ENCODE results near the gene MLXIP. TPM values are rescaled to one million over a fixed set of nuclear protein-coding genes. Genes with fewer than 3 reads are reported as not detected.
A peak's percentile ranks its signal among the peaks of the same experiment; 100 is the strongest.

Gene MLXIP
- total and polyA plus RNA-seq, 2 experiments from 2014 or later = 16.2 to 23.0 TPM

DNA sequence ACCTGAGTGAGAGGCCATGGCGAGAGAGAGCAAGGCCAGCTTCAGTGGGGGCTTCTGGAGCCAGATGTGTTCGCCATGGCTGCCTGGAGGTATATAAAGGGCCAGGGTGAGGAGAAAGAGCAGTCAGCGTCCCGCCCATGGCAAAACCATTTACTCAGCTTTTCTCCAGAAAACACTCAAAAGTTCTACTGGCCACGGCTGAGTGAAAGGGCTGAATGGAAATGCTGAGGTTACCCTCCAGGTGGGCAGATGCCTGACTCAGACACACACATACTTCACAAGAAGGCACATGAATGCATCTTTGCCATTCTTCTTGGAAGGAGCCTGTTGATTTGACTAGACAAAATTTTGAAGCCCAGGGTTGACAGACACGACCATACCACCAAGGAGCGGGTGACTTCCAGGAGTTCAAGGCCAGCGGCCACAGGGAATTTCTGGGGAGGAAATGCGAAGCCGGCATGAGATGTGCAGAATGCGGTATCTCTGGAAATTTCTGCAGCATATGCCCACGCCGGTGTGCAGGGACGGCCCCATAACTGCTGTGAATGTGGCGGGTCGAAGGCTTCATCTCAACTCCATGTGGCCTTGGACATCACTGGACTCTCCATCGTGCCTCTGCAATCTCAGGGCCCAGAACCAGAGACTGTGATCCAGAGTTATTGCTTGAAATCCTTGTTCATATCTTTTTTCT, 95.7 kb downstream of the MLXIP start, which contains the start of gene IL31:
IL31 (minus strand) TSS at position 67 of the 691 bp plus-strand sequence; CDS start at position 18, 49 bp downstream.
- no peak for DNase-seq (ENCODE audit: low spot score)
- Histone ChIP-seq H3K4me1 (ENCODE audit: insufficient read depth) (no peaks in the 10 kb centered on the region), H3K4me3 (no peak within 1 kb of the TSS), H4K20me1 (replicated peaks; ENCODE audit: insufficient read depth) (no peaks in the 10 kb centered on the region), H3K4me2 (no peak within 1 kb of the TSS), H3K27ac (ENCODE audit: low read depth) (no peak within 1 kb of the TSS), H3F3A (replicated peaks; ENCODE audit: low read depth) (no peaks in the 10 kb centered on the region), H3K27me3 (ENCODE audit: insufficient read depth) (no peaks in the 10 kb centered on the region), H3K79me2 (replicated peaks; ENCODE audit: insufficient read depth) (no peaks in the 10 kb centered on the region), H2AFZ (0 out of 2 replicates have a peak within 1 kb of the TSS, but pooled peaks have one; percentile 10), H3K9me2 (ENCODE audit: insufficient read depth) (no peaks in the 10 kb centered on the region), H3K36me3 (ENCODE audit: insufficient read depth) (no peaks in the 10 kb centered on the region)
- Mint-ChIP-seq H3K9me3 (no peaks in the 10 kb centered on the region), H3K36me3 (ENCODE audit: low read depth) (no peaks in the 10 kb centered on the region), H3K27me3 (ENCODE audit: insufficient read depth, low read depth, poor library complexity) (peaks cover 6% of the 10 kb centered on the region), H3K27ac (no peak within 1 kb of the TSS), H3K4me3 (no peak within 1 kb of the TSS), H3K4me1 (no peaks in the 10 kb centered on the region)
- TF ChIP-seq REST (IDR thresholded peaks at IDR 0.05; ENCODE audit: unreplicated experiment) = no peak
- TF ChIP-seq EZH2 (IDR thresholded peaks at IDR 0.05; ENCODE audit: low read depth, unreplicated experiment) = no peak
- no peak for TF ChIP-seq ZNF462 (CRISPR knock-in tag; IDR thresholded peaks at IDR 0.05)
- TF ChIP-seq POLR2AphosphoS5 (IDR thresholded peaks at IDR 0.05; ENCODE audit: low read depth) = no peak
- no peak for TF ChIP-seq CREB1 (CRISPR knock-in tag; IDR thresholded peaks at IDR 0.05; ENCODE audit: low read depth)
- no peak for TF ChIP-seq NANOG (IDR thresholded peaks at IDR 0.05; ENCODE audit: borderline replicate concordance)
- TF ChIP-seq EZH2phosphoT487 (IDR thresholded peaks at IDR 0.05; ENCODE audit: unreplicated experiment) = no peak
- no peak for TF ChIP-seq ZNF331 (CRISPR knock-in tag; IDR thresholded peaks at IDR 0.05; ENCODE audit: low read depth)
- no peak for TF ChIP-seq STAT1 (IDR thresholded peaks at IDR 0.05; ENCODE audit: unreplicated experiment)
- TF ChIP-seq ZNF114 (CRISPR knock-in tag; IDR thresholded peaks at IDR 0.05) = no peak
- TF ChIP-seq, protein P1, sequence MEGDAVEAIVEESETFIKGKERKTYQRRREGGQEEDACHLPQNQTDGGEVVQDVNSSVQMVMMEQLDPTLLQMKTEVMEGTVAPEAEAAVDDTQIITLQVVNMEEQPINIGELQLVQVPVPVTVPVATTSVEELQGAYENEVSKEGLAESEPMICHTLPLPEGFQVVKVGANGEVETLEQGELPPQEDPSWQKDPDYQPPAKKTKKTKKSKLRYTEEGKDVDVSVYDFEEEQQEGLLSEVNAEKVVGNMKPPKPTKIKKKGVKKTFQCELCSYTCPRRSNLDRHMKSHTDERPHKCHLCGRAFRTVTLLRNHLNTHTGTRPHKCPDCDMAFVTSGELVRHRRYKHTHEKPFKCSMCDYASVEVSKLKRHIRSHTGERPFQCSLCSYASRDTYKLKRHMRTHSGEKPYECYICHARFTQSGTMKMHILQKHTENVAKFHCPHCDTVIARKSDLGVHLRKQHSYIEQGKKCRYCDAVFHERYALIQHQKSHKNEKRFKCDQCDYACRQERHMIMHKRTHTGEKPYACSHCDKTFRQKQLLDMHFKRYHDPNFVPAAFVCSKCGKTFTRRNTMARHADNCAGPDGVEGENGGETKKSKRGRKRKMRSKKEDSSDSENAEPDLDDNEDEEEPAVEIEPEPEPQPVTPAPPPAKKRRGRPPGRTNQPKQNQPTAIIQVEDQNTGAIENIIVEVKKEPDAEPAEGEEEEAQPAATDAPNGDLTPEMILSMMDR (conservative IDR thresholded peaks at IDR 0.05; ENCODE audit: low read depth in 2 of 2) = no peak
- no peak for TF ChIP-seq ETS1 (IDR thresholded peaks at IDR 0.05)
- no peak for TF ChIP-seq JUNB (IDR thresholded peaks at IDR 0.05; ENCODE audit: unreplicated experiment)
- ATAC-seq = no peak
